ENCODE data around the gene CCL27. TPM values are rescaled to one million over a fixed set of nuclear protein-coding genes. Genes with fewer than 3 reads are reported as not detected.

CCL27 gene
- total RNA-seq, 1 donor from 2014 or later = not detected

DNA sequence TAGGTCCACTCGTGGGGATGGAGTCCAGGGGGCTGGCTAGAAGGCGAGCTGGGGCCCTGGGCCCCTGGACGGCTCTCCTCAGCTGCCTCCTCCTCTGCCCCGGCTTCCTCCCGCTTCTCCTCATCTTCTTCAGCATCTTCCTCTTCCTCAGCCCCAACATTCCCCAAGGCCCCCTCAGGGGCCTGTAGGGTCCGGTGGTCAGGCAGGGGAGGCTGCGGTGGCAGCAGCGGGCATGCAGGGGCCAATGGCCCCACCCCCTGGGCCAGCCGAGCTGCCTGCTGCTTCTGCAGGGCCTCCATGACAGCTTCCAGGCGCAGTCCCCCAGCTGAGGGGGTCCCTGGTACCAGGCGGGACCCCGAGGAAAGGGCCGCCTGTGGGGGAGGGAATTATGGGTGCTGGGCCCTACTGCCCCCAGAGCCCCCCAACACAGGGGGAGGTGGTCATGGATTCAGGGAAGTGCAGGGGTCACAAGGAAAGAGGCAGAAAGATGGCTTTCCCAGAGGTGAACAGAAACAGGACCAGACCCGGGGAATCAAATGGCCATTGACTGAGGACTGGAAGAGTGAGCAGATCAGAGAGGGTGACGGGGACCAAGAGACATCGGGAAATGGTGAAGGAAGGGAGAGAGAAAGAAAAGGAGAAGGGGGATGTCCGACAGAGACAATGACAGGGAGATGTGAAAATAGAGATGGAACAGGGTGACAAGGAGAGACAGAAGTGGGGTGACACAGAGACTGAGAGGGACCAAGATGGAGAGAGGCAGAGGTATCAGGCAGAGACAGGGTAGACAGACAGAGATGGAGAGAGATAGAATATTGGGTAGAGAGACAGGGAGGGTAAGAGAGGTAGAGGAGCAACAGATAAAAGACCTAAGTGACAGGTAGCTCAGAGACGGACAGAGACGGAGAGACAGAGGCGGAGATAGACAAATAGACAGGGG lies 34.5 kb downstream of the CCL27 start:
- DNase-seq (ENCODE audit: low read depth) = no peak

DNA sequence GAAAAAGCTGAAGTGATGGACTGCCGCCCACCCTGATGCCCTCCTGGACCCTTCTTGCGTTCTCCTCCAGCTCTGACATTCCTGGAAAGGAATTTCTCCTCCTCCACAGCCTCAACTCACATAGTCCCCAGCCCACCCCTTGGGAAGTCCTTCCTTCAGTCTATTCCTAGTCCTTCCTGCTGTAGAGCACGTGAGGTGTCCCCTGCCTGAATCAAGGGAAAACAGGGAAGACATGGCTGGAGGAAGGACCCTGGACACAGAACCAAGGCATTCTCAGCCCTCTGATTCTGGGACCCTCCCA lies 37.3 kb downstream of the CCL27 start:
- no peak for DNase-seq (ENCODE audit: low read depth)

DNA sequence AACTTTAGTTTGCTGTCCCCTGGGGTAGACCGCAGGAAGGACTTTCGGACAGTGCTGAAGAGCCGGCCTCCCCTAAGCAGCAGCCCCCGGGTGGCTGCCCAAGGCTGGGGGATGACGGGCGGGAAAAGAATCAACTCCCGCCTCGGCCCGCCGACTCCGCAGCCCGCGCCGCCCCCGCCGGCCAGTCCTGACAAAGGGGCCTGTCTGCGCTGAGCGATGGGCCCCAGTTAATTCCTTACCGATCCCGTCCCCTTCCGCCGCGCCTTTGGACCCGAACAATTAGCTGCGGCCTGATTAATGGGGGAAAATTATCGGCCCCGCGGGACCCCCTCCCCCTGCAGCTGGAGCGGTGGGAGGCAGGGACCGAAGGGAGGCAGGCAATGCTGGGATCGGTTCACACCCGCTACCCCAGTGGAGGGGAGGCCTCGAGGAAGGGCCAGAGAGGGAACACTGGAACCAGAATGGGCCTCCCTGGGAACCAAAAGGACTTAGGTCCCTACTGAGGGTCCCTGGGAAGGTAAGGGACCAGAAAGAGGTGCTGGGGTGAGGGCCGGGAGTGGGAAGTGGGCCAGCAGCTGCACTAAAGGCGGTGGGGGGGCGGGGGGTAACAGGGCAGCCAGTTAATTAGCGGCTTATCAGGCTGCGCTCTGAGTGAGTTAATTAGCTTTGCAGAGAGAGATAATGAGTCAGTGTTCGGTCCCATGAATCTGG lies 37.8 kb downstream of the CCL27 start:
- DNase-seq (ENCODE audit: low read depth) = no peak

- DNase-seq (ENCODE audit: low read depth) = no peak
These were observed 38.9 kb downstream of the CCL27 start for GRCh38 chr9:34623374-34624235.

GRCh38 chr9:34620061-34620994 lies 42.1 kb downstream of the CCL27 start, which contains the start of gene DCTN3:
TSS of gene DCTN3 (minus strand) at chr9:34620495. CDS start at chr9:34620464, 31 bp downstream.
- DNase-seq (ENCODE audit: low read depth) = peak; percentile 91

DNA sequence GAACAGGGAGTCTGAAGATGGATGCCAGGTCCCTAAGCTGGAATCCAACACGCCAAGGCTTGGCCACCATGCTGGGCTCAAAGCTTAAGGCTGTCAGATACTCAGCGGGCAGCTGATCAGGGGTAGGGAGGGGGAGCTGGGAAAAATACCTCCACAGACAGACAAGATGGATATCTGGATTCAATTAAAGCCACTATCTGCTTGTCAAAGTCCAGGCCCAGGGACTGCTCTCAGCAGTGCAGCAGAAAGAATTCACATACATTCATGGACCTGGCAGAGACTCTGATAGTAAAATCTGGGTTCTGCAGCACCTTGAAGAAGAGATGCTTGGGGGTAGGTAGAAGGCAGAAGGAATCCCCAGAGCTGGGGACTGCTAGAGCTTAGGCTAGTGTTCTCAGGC lies 47.3 kb downstream of the CCL27 start:
- DNase-seq (ENCODE audit: low read depth) = no peak

DNA sequence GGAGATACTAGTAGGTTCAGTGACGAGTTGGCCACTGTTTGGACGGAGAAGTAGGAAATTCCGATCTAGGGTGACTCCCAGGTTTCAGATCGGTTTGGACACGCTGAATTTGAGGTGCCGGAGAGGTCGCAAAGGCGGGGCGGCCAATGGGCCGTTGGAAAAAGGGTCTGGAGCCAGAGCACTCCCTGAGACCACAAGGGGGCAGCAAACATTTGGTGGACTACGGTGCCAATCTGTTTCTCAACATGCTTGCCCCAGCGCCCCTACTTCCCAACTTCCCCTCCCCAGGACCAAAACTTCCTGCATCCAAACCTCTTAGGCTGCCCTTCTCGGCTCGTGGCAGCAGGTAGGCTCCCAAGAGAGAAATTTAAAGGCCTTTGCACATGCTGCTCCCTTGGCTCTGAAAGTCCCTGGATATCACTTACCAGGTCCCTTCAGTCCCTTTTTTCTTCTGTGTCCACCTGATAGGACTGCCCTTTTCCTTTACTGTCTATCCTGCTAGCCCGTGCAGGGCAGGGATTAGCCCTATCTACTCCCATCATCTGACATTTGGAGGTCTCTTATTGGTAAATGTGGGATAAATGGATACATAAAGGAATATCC lies 49.6 kb downstream of the CCL27 start:
- DNase-seq (ENCODE audit: low read depth) = peak; percentile 56

Other genes starting within 250 kb of the CCL27 start
- 11.6 and 17.2 TPM in 2 replicates for gene FAM219A, start 204.1 kb downstream of the CCL27 start, total RNA-seq
- gene DNAI1, start 203.9 kb downstream of the CCL27 start, total RNA-seq = 0.99 TPM in 1 of 2 replicates, not detected in the other
- gene ENHO, start 139.7 kb downstream of the CCL27 start, total RNA-seq = 0.30 TPM in 1 of 2 replicates, not detected in the other
- gene CNTFR, start 72.9 kb downstream of the CCL27 start, total RNA-seq = not detected in 2 replicates
- 14.9 and 16.1 TPM in 2 replicates for gene RPP25L, start 50.6 kb downstream of the CCL27 start, total RNA-seq
- 50.4 and 79.3 TPM in 2 replicates for gene DCTN3, start 42.2 kb downstream of the CCL27 start, total RNA-seq
- gene ARID3C, start 33.6 kb downstream of the CCL27 start, total RNA-seq = not detected in 2 replicates
- gene SIGMAR1, start 24.9 kb downstream of the CCL27 start, total RNA-seq = 36.8 and 56.1 TPM in 2 replicates
- gene GALT, start 16.0 kb downstream of the CCL27 start, total RNA-seq = 24.7 and 30.2 TPM in 2 replicates
- gene IL11RA, start 10.5 kb downstream of the CCL27 start, total RNA-seq = 4.2 and 4.5 TPM in 2 replicates
- gene CCL19, start 28.6 kb upstream of the CCL27 start, total RNA-seq = not detected in 2 replicates
- gene CCL21, start 47.5 kb upstream of the CCL27 start, total RNA-seq = not detected in 2 replicates